Panc1 (cell line): ENCODE results near the gene MANEAL. TPM values are rescaled to one million over a fixed set of nuclear protein-coding genes. Genes with fewer than 3 reads are reported as not detected.

Source experiments
- ATAC-seq: fragments of 200-7000 bp; cut with Tn5 transposase; 2 replicates; pipeline ENCODE4 v1.9.1; 2020; ENCODE audit warnings: mild to moderate bottlenecking, moderate library complexity
- BruUV-seq: library from RNA; stranded (reverse); fragments of 400-500 nt; replicated peaks from 2 replicates; lab custom pipeline; 2021; lab: Mats Ljungman, UMichigan
- CTCF ChIA-PET: fragments of 300-600 bp; sonication (Branson Sonifier 250); formaldehyde crosslinking; loops from one replicate; lab custom pipeline; 2022; ENCODE audit warnings: antibody characterized with exemption; lab: Charles Lee
- POLR2A ChIA-PET: fragments of 300-600 bp; sonication (Branson Sonifier 250); formaldehyde crosslinking; loops from one replicate; lab custom pipeline; 2022; ENCODE audit warnings: antibody characterized with exemption; lab: Charles Lee
- DNase-seq: peaks from one replicate; pipeline ENCODE4 v3.0.0-alpha.2; 2010; ENCODE audit warnings: low read depth, low spot score
- H3K27ac ChIP-seq: 2 replicates; pipeline ENCODE4 v1.5.1; 2011; ENCODE audit warnings: mild to moderate bottlenecking, low read length, inconsistent platforms
- H3K27me3 ChIP-seq: fragments of 200-500 bp; sonication (Bioruptor generic); 2 replicates; pipeline ENCODE4 v1.6.0; 2014; ENCODE audit warnings: low read length, inconsistent platforms; ENCODE audit not compliant: control insufficient read depth, insufficient read depth
- H3K36me3 ChIP-seq: fragments of 200-500 bp; sonication (Bioruptor generic); 2 replicates; pipeline ENCODE4 v1.5.1; 2014; ENCODE audit warnings: inconsistent platforms, mild to moderate bottlenecking, low read length, moderate library complexity; ENCODE audit not compliant: control insufficient read depth, insufficient read depth
- H3K4me1 ChIP-seq: 2 replicates; pipeline ENCODE4 v1.5.1; 2011; ENCODE audit warnings: inconsistent platforms, mild to moderate bottlenecking, low read length, moderate library complexity; ENCODE audit not compliant: control insufficient read depth, insufficient read depth
- H3K4me3 ChIP-seq, 2 experiments: 2 replicates each; pipeline ENCODE4 v1.5.1; 2011 to 2012; ENCODE audit warnings: low read depth in 2 of 2, low read length in 2 of 2, mild to moderate bottlenecking in 2 of 2, inconsistent platforms in 1 of 2, moderate library complexity in 1 of 2
- H3K9me3 ChIP-seq: fragments of 200-500 bp; sonication (Bioruptor generic); 2 replicates; pipeline ENCODE4 v1.5.1; 2014; ENCODE audit warnings: low read depth, mild to moderate bottlenecking, inconsistent platforms, low read length, moderate library complexity; ENCODE audit not compliant: control insufficient read depth, insufficient read depth
- POLR2AphosphoS5 ChIP-seq: IDR thresholded peaks from 2 replicates; pipeline ENCODE4 v1.6.1; 2012; ENCODE audit warnings: mild to moderate bottlenecking, low read depth, low read length, moderate library complexity
- SIN3A ChIP-seq: IDR thresholded peaks from 2 replicates; pipeline ENCODE4 v1.6.1; 2012; ENCODE audit warnings: low read depth, mild to moderate bottlenecking, low read length, moderate library complexity, borderline replicate concordance; ENCODE audit not compliant: insufficient read depth
- TCF7L2 ChIP-seq: IDR thresholded peaks from 2 replicates; pipeline ENCODE4 v1.6.1; 2011; ENCODE audit warnings: mild to moderate bottlenecking, low read depth, low read length, inconsistent platforms
- in situ Hi-C: cut with HindIII; loops from 2 replicates; pipeline ENCODE4 v1.10.0; 2016; ENCODE audit warnings: low sequenced_read_pairs, low pct_unique_long_range_greater_than_20kb
- intact Hi-C: fragments of 100-400 bp; cut with micrococcal nuclease; formaldehyde crosslinking; loops from one replicate; pipeline ENCODE4 v1.10.0; 2022; ENCODE audit not compliant: unreplicated experiment
- total RNA-seq: library from RNA; stranded (reverse); gene quantifications from one replicate; pipeline ENCODE4 v1.2.1, GENCODE V29; 2021; ENCODE audit not compliant: unreplicated experiment
- TF ChIP-seq, protein P1 (sequence below): fragments of 450-650 bp; IDR thresholded peaks from 2 replicates; pipeline ENCODE4 v1.5.1; 2017; ENCODE audit warnings: mild to moderate bottlenecking
- TF ChIP-seq, protein P2 (sequence below), 2 experiments: IDR thresholded peaks; 2 replicates each; pipeline ENCODE4 v1.6.1; 2011 to 2012; ENCODE audit warnings: low read depth in 2 of 2, control low read depth in 1 of 2, low read length in 1 of 2, mild to moderate bottlenecking in 1 of 2, moderate library complexity in 1 of 2; ENCODE audit not compliant: insufficient read depth in 1 of 2

Gene MANEAL
- total RNA-seq, 1 experiment from 2014 or later: 29.7 TPM

DNA sequence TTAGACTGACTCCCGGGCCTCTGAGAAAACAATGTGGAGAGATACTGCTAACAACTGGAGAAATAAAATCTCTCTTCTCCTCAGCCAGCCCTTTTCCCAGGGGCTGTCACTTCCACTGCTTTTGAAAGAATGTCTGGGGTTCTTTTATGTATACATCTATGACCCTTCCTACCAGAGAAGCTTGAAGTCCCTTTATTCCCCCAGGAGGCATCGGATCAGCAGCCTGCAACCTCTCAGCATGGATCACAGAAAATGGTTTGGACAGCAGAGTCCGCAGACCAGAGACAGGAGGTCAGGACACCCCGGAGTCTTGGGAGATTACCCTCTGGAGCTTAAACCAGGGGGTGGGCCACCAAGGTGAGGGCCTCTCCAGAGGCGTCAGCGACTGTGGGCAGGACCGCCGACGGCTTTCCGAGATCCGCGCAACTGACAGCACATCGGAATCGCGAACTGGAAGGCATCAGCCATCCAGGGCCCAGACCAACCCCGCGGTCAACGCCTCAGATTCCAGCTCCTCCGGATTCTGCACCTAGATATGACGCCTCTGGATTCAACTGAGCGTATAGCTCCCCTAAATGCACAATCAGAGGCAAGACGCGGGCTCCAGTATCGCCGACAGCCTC lies 29.7 kb upstream of the MANEAL start:
- ChIA-PET CTCF (interaction anchor here (0.8 kb wide), 1 partner anchor 166 kb away, joined by 3 read pairs; no protein-coding TSS in a partner anchor), POLR2A (no interaction called here)
- no peak overlapping the region for H3K27ac ChIP-seq
- no peak overlapping the region for H3K4me3 ChIP-seq
- DNase-seq: no peak
- intact Hi-C loops (no loop called here), in situ Hi-C loops (no loop called here)
- BruUV-seq: no TSS peak
- peaks cover 10% of the 10 kb centered on the region; the same call in 1 of the 2 replicates for H3K4me1 ChIP-seq
- TF ChIP-seq, protein P1, sequence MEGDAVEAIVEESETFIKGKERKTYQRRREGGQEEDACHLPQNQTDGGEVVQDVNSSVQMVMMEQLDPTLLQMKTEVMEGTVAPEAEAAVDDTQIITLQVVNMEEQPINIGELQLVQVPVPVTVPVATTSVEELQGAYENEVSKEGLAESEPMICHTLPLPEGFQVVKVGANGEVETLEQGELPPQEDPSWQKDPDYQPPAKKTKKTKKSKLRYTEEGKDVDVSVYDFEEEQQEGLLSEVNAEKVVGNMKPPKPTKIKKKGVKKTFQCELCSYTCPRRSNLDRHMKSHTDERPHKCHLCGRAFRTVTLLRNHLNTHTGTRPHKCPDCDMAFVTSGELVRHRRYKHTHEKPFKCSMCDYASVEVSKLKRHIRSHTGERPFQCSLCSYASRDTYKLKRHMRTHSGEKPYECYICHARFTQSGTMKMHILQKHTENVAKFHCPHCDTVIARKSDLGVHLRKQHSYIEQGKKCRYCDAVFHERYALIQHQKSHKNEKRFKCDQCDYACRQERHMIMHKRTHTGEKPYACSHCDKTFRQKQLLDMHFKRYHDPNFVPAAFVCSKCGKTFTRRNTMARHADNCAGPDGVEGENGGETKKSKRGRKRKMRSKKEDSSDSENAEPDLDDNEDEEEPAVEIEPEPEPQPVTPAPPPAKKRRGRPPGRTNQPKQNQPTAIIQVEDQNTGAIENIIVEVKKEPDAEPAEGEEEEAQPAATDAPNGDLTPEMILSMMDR: no peak
- TF ChIP-seq POLR2AphosphoS5: no peak
- TF ChIP-seq TCF7L2: no peak
- no peak for TF ChIP-seq SIN3A
- H3K36me3 ChIP-seq: no peaks in the 10 kb centered on the region
- no peaks in the 10 kb centered on the region for H3K9me3 ChIP-seq
- no peak for ATAC-seq
- peaks cover 31% of the 10 kb centered on the region for H3K27me3 ChIP-seq

DNA sequence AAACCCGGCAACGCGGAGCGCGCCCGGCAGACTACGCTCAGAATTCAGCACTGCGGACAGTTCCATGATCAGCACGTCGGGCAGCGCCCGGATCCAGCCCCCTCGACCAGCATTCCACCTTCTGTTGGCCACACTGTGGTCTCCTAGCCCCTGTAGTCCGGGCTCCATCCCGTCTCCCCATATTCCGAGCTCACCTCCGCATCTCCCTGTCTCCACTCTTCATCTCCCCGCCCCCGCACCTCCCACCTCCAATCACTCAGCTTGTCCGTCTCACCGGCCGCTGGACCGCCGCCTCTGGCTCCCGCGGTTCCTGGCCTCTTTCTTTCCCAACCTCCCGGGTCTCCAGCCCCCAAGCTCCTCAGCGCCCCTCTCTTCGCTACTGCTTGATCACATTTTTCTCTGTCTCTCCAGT lies 29.2 kb upstream of the MANEAL start:
- no TSS peak for BruUV-seq
- ChIA-PET POLR2A (no interaction called here), CTCF (no interaction called here)
- Histone ChIP-seq H3K4me3 (no peak overlapping the region), H3K9me3 (no peaks in the 10 kb centered on the region), H3K4me1 (peaks cover 10% of the 10 kb centered on the region; the same call in 1 of the 2 replicates), H3K27me3 (peaks cover 31% of the 10 kb centered on the region), H3K36me3 (no peaks in the 10 kb centered on the region), H3K27ac (no peak overlapping the region)
- DNase-seq (no peak), ATAC-seq (0 out of 2 replicates have a peak, but pooled peaks have one; percentile 22)
- TF ChIP-seq TCF7L2 (no peak), SIN3A (peak; percentile 92)
- TF ChIP-seq, protein P2, sequence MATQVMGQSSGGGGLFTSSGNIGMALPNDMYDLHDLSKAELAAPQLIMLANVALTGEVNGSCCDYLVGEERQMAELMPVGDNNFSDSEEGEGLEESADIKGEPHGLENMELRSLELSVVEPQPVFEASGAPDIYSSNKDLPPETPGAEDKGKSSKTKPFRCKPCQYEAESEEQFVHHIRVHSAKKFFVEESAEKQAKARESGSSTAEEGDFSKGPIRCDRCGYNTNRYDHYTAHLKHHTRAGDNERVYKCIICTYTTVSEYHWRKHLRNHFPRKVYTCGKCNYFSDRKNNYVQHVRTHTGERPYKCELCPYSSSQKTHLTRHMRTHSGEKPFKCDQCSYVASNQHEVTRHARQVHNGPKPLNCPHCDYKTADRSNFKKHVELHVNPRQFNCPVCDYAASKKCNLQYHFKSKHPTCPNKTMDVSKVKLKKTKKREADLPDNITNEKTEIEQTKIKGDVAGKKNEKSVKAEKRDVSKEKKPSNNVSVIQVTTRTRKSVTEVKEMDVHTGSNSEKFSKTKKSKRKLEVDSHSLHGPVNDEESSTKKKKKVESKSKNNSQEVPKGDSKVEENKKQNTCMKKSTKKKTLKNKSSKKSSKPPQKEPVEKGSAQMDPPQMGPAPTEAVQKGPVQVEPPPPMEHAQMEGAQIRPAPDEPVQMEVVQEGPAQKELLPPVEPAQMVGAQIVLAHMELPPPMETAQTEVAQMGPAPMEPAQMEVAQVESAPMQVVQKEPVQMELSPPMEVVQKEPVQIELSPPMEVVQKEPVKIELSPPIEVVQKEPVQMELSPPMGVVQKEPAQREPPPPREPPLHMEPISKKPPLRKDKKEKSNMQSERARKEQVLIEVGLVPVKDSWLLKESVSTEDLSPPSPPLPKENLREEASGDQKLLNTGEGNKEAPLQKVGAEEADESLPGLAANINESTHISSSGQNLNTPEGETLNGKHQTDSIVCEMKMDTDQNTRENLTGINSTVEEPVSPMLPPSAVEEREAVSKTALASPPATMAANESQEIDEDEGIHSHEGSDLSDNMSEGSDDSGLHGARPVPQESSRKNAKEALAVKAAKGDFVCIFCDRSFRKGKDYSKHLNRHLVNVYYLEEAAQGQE (IDR thresholded peaks at IDR 0.05; ENCODE audit: insufficient read depth in 1 of 2, low read depth in 2 of 2, low read length in 1 of 2): peak; percentile 99
- in situ Hi-C loops: no loop called here
- intact Hi-C loops: no loop called here
